H9 (cell line): Measurements from ENCODE around the gene MB21D2. TPM values are rescaled to one million over a fixed set of nuclear protein-coding genes. Genes with fewer than 3 reads are reported as not detected.

ENCODE experiments used
- DNase-seq: peaks from one replicate; pipeline ENCODE4 v3.0.0-alpha.2; 2017
- H2AFZ ChIP-seq: one replicate; pipeline ENCODE4 v1.6.1; 2013; ENCODE audit warnings: mild to moderate bottlenecking, low read length, control low read depth, moderate library complexity
- H2AK5ac ChIP-seq: 2 replicates; pipeline ENCODE4 v1.6.1; 2013; ENCODE audit warnings: low read length, control low read depth, mixed read lengths; ENCODE audit not compliant: insufficient read length
- H2BK120ac ChIP-seq: one replicate; pipeline ENCODE4 v1.6.1; 2013; ENCODE audit warnings: low read depth, mild to moderate bottlenecking, low read length, control low read depth, inconsistent platforms; ENCODE audit not compliant: poor library complexity, severe bottlenecking
- H2BK12ac ChIP-seq: 2 replicates; pipeline ENCODE4 v1.6.1; 2013; ENCODE audit warnings: low read length, control low read depth, mixed read lengths, low read depth; ENCODE audit not compliant: insufficient read length
- H2BK15ac ChIP-seq: 2 replicates; pipeline ENCODE4 v1.6.1; 2013; ENCODE audit warnings: low read depth, low read length, control low read depth
- H2BK20ac ChIP-seq: one replicate; pipeline ENCODE4 v1.6.1; 2013; ENCODE audit warnings: low read depth, mild to moderate bottlenecking, low read length, control low read depth, inconsistent platforms; ENCODE audit not compliant: poor library complexity, severe bottlenecking
- H2BK5ac ChIP-seq: 2 replicates; pipeline ENCODE4 v1.6.1; 2013; ENCODE audit warnings: low read length, control low read depth, mixed read lengths; ENCODE audit not compliant: insufficient read length
- H3K14ac ChIP-seq: 2 replicates; pipeline ENCODE4 v1.6.1; 2013; ENCODE audit warnings: low read length, control low read depth; ENCODE audit not compliant: insufficient read depth
- H3K18ac ChIP-seq: 2 replicates; pipeline ENCODE4 v1.6.1; 2013; ENCODE audit warnings: low read depth, mild to moderate bottlenecking, mixed read lengths, low read length, control low read depth; ENCODE audit not compliant: insufficient read length
- H3K23ac ChIP-seq: 2 replicates; pipeline ENCODE4 v1.6.1; 2013; ENCODE audit warnings: low read length, control low read depth, mixed read lengths, low read depth; ENCODE audit not compliant: insufficient read length
- H3K23me2 ChIP-seq: 2 replicates; pipeline ENCODE4 v1.6.1; 2013; ENCODE audit warnings: low read depth, mild to moderate bottlenecking, mixed read lengths, low read length, control low read depth; ENCODE audit not compliant: insufficient read length, poor library complexity, severe bottlenecking
- H3K27ac ChIP-seq: 2 replicates; pipeline ENCODE4 v1.5.1; 2013; ENCODE audit warnings: low read length, control low read depth, mixed read lengths, low read depth; ENCODE audit not compliant: insufficient read length
- H3K27me3 ChIP-seq: 2 replicates; pipeline ENCODE4 v1.6.1; 2013; ENCODE audit warnings: low read length, control low read depth, inconsistent platforms; ENCODE audit not compliant: insufficient read depth
- H3K4ac ChIP-seq: 2 replicates; pipeline ENCODE4 v1.6.1; 2013; ENCODE audit warnings: low read depth, mild to moderate bottlenecking, control low read depth, inconsistent platforms, low read length, moderate library complexity
- H3K4me1 ChIP-seq: 2 replicates; pipeline ENCODE4 v1.6.1; 2013; ENCODE audit warnings: low read length, control low read depth, inconsistent platforms; ENCODE audit not compliant: insufficient read depth
- H3K4me2 ChIP-seq: 2 replicates; pipeline ENCODE4 v1.6.1; 2013; ENCODE audit warnings: low read length, control low read depth, mixed read lengths; ENCODE audit not compliant: insufficient read length, insufficient read depth
- H3K56ac ChIP-seq: 2 replicates; pipeline ENCODE4 v1.6.1; 2013; ENCODE audit warnings: low read depth, mild to moderate bottlenecking, mixed read lengths, low read length, control low read depth; ENCODE audit not compliant: insufficient read length
- H3K79me1 ChIP-seq: 2 replicates; pipeline ENCODE4 v1.6.1; 2013; ENCODE audit warnings: low read depth, mild to moderate bottlenecking, moderate library complexity, low read length, control low read depth, inconsistent platforms; ENCODE audit not compliant: insufficient read depth, poor library complexity, severe bottlenecking
- H3K79me2 ChIP-seq: 2 replicates; pipeline ENCODE4 v1.6.1; 2013; ENCODE audit warnings: low read length, control low read depth, inconsistent platforms; ENCODE audit not compliant: insufficient read depth
- H3K9ac ChIP-seq: 2 replicates; pipeline ENCODE4 v1.6.1; 2013; ENCODE audit warnings: low read length, control low read depth, mixed read lengths; ENCODE audit not compliant: insufficient read length; ENCODE audit errors: extremely low read depth
- H3K9me3 ChIP-seq: one replicate; pipeline ENCODE4 v1.6.1; 2013; ENCODE audit warnings: low read depth, low read length, inconsistent platforms; ENCODE audit not compliant: control insufficient read depth
- H3T11ph ChIP-seq: one replicate; pipeline ENCODE4 v1.6.1; 2013; ENCODE audit warnings: mild to moderate bottlenecking, low read length, control low read depth, inconsistent platforms
- H4K20me1 ChIP-seq: one replicate; pipeline ENCODE4 v1.6.1; 2013; ENCODE audit not compliant: control insufficient read depth, insufficient read length, insufficient read depth
- H4K5ac ChIP-seq: 2 replicates; pipeline ENCODE4 v1.6.1; 2013; ENCODE audit warnings: low read depth, mild to moderate bottlenecking, mixed read lengths, low read length, control low read depth; ENCODE audit not compliant: insufficient read length
- H4K8ac ChIP-seq: replicated peaks from 2 replicates; pipeline ENCODE4 v1.6.1; 2013; ENCODE audit warnings: low read length, control low read depth, mixed read lengths, low read depth; ENCODE audit not compliant: insufficient read length
- H4K91ac ChIP-seq: 2 replicates; pipeline ENCODE4 v1.6.1; 2013; ENCODE audit warnings: low read depth, mild to moderate bottlenecking, moderate library complexity, mixed read lengths, low read length, control low read depth; ENCODE audit not compliant: insufficient read length
- H3K27ac Mint-ChIP-seq, 3 experiments: 2 replicates in 2 of 3; 3 replicates in 1 of 3; pipeline ENCODE4 v1.8.0; 2020 to 2021; ENCODE audit warnings: mixed read lengths in 3 of 3, mild to moderate bottlenecking in 1 of 3, moderate library complexity in 1 of 3
- H3K27me3 Mint-ChIP-seq: 2 replicates; pipeline ENCODE4 v1.8.0; 2021; ENCODE audit warnings: low read depth, mild to moderate bottlenecking, moderate library complexity, mixed read lengths
- H3K36me3 Mint-ChIP-seq, 3 experiments: 2 replicates in 2 of 3; 3 replicates in 1 of 3; pipeline ENCODE4 v1.8.0; 2020 to 2021; ENCODE audit warnings: low read depth in 3 of 3, mixed read lengths in 3 of 3; ENCODE audit not compliant: insufficient read depth in 1 of 3
- H3K4me1 Mint-ChIP-seq, 2 experiments: 2 replicates each; pipeline ENCODE4 v1.8.0; 2020; ENCODE audit warnings: mixed read lengths in 2 of 2
- H3K4me3 Mint-ChIP-seq, 2 experiments: 2 replicates in 1 of 2; 3 replicates in 1 of 2; pipeline ENCODE4 v1.8.0; 2020 to 2021; ENCODE audit warnings: mild to moderate bottlenecking in 2 of 2, mixed read lengths in 2 of 2, moderate library complexity in 1 of 2
- H3K9me3 Mint-ChIP-seq, 2 experiments: 2 replicates in 1 of 2; 3 replicates in 1 of 2; pipeline ENCODE4 v1.8.0; 2020; ENCODE audit warnings: mild to moderate bottlenecking in 2 of 2, mixed read lengths in 2 of 2, moderate library complexity in 1 of 2
- WGBS: extraction: QIAGEN DNeasy Blood & Tissue Kit; methylation state at CpG from one replicate; pipeline ENCODE4 v1.1.7; 2013; ENCODE audit warnings: missing lambda C conversion rate, low lambda C conversion rate, mixed read lengths; ENCODE audit not compliant: insufficient read length; ENCODE audit errors: extremely low coverage; 5-methylcytosine and 5-hydroxymethylcytosine counted together
- total RNA-seq: library from RNA; stranded (reverse); gene quantifications from 2 replicates; pipeline ENCODE4 v1.2.1, GENCODE V29; 2021
- TF ChIP-seq, protein P1 (sequence below): fragments of 200-600 bp; sonication (generic); conservative IDR thresholded peaks from 3 replicates; pipeline ENCODE4 v1.8.0; 2021; ENCODE audit warnings: antibody characterized with exemption, mild to moderate bottlenecking

Gene MB21D2
- total RNA-seq, 1 experiment from 2014 or later, result 19.1 TPM

DNA sequence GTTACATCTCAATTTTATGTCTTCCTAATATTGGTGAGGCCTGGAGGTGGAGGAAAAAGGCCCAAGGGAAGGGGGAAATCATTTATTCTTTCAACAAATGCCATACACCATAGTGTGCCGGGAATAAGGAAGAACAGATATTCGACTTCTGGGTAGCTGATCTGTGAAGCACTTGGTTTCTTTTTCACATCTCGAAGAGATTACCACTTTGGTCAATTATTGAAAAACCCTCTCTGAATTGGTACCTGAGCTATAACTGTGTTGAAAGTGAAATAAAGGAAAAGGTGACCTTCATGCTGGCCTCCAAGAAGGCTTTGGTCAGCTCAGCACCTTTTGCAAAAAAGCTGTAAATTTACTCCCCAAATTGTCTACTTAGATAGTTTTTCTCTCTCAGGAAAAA, 14.2 kb upstream of the MB21D2 start:
- no peaks in the 10 kb centered on the region for H3K9me3 Mint-ChIP-seq
- no peak overlapping the region for H3K56ac ChIP-seq
- no peaks in the 10 kb centered on the region for H3K4me1 ChIP-seq
- no peaks in the 10 kb centered on the region for H3K23me2 ChIP-seq
- H2AK5ac ChIP-seq, result no peak overlapping the region
- TF ChIP-seq, protein P1, sequence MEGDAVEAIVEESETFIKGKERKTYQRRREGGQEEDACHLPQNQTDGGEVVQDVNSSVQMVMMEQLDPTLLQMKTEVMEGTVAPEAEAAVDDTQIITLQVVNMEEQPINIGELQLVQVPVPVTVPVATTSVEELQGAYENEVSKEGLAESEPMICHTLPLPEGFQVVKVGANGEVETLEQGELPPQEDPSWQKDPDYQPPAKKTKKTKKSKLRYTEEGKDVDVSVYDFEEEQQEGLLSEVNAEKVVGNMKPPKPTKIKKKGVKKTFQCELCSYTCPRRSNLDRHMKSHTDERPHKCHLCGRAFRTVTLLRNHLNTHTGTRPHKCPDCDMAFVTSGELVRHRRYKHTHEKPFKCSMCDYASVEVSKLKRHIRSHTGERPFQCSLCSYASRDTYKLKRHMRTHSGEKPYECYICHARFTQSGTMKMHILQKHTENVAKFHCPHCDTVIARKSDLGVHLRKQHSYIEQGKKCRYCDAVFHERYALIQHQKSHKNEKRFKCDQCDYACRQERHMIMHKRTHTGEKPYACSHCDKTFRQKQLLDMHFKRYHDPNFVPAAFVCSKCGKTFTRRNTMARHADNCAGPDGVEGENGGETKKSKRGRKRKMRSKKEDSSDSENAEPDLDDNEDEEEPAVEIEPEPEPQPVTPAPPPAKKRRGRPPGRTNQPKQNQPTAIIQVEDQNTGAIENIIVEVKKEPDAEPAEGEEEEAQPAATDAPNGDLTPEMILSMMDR, result no peak
- H2BK5ac ChIP-seq, result no peak overlapping the region
- no CpG with 5 or more reads among the region's 3 CpGs for WGBS
- H3K9me3 ChIP-seq, result no peaks in the 10 kb centered on the region
- H3K4me2 ChIP-seq, result no peak overlapping the region
- no peak overlapping the region for H3K4me3 Mint-ChIP-seq
- no peaks in the 10 kb centered on the region for H3K36me3 Mint-ChIP-seq
- no peaks in the 10 kb centered on the region for H3K79me1 ChIP-seq
- no peak overlapping the region for H2BK15ac ChIP-seq
- H3K27me3 ChIP-seq, result no peaks in the 10 kb centered on the region; the same call in 1 of the 2 replicates
- DNase-seq, result no peak
- H4K20me1 ChIP-seq, result no peaks in the 10 kb centered on the region
- H3K4ac ChIP-seq, result no peak overlapping the region
- no peak overlapping the region for H3K14ac ChIP-seq
- H2BK12ac ChIP-seq, result no peak overlapping the region
- H4K91ac ChIP-seq, result no peak overlapping the region
- no peak overlapping the region for H2AFZ ChIP-seq
- no peak overlapping the region for H2BK20ac ChIP-seq
- no peak overlapping the region for H2BK120ac ChIP-seq
- H4K8ac ChIP-seq, result no peak overlapping the region
- H3T11ph ChIP-seq, result no peak overlapping the region
- H3K27me3 Mint-ChIP-seq, result no peaks in the 10 kb centered on the region
- peak overlapping the region in 1 of 3 experiments; percentile 49; a peak in 1 of 7 replicates for H3K27ac Mint-ChIP-seq
- H4K5ac ChIP-seq, result no peak overlapping the region
- H3K79me2 ChIP-seq, result no peaks in the 10 kb centered on the region
- no peak overlapping the region for H3K23ac ChIP-seq
- no peak overlapping the region for H3K18ac ChIP-seq
- H3K4me1 Mint-ChIP-seq, result peaks cover 5 to 7% of the 10 kb centered on the region in 2 experiments; a peak in 3 of 4 replicates
- no peak overlapping the region for H3K27ac ChIP-seq
- H3K9ac ChIP-seq, result no peak overlapping the region
